GM18526 (cell line): ENCODE results near the gene LPIN1.

Experiments
- POLR2A ChIP-seq: IDR thresholded peaks from 3 replicates; pipeline ENCODE4 v1.6.1; 2011; ENCODE audit not compliant: insufficient read length; ENCODE audit errors: extremely low read depth

The LPIN1 gene

GRCh38 chr2:11798701-11799435, 52.4 kb downstream of the LPIN1 start:
- no peak for TF ChIP-seq POLR2A

GRCh38 chr2:11799826-11800225, 53.4 kb downstream of the LPIN1 start:
- no peak for TF ChIP-seq POLR2A

GRCh38 chr2:11802782-11803191, 56.4 kb downstream of the LPIN1 start:
- TF ChIP-seq POLR2A: no peak

GRCh38 chr2:11805024-11805423, 58.6 kb downstream of the LPIN1 start:
- TF ChIP-seq POLR2A: no peak

- no peak for TF ChIP-seq POLR2A
These were observed 59.5 kb downstream of the LPIN1 start for GRCh38 chr2:11805920-11806319.

GRCh38 chr2:11807156-11808015, 61.0 kb downstream of the LPIN1 start:
- TF ChIP-seq POLR2A: no peak

- TF ChIP-seq POLR2A: no peak
These were observed 61.6 kb downstream of the LPIN1 start for GRCh38 chr2:11808016-11808400.

GRCh38 chr2:11809586-11810236, 63.3 kb downstream of the LPIN1 start:
- no peak for TF ChIP-seq POLR2A

- no peak for TF ChIP-seq POLR2A
These were observed 64.0 kb downstream of the LPIN1 start for GRCh38 chr2:11810237-11810977.

GRCh38 chr2:11811036-11811654, 64.7 kb downstream of the LPIN1 start:
- TF ChIP-seq POLR2A: no peak

GRCh38 chr2:11812466-11813248, 66.2 kb downstream of the LPIN1 start:
- no peak for TF ChIP-seq POLR2A

- no peak for TF ChIP-seq POLR2A
These were observed 67.5 kb downstream of the LPIN1 start for GRCh38 chr2:11813951-11814350.

GRCh38 chr2:11814979-11815510, 68.6 kb downstream of the LPIN1 start:
- no peak for TF ChIP-seq POLR2A
